ENCODE results near the gene COQ4.

- TF ChIP-seq CTCF (conservative IDR thresholded peaks at IDR 0.05; ENCODE audit: low read depth, low read length): no peak
- no peak for TF ChIP-seq EZH2 (IDR thresholded peaks at IDR 0.05; ENCODE audit: low read length, unreplicated experiment)
These were observed 23.8 kb upstream of the COQ4 start for GRCh38 chr9:128298535-128299482.

Data from PC-3 (cell line).